ENCODE results near the gene TMEM234.

The TMEM234 gene

DNA sequence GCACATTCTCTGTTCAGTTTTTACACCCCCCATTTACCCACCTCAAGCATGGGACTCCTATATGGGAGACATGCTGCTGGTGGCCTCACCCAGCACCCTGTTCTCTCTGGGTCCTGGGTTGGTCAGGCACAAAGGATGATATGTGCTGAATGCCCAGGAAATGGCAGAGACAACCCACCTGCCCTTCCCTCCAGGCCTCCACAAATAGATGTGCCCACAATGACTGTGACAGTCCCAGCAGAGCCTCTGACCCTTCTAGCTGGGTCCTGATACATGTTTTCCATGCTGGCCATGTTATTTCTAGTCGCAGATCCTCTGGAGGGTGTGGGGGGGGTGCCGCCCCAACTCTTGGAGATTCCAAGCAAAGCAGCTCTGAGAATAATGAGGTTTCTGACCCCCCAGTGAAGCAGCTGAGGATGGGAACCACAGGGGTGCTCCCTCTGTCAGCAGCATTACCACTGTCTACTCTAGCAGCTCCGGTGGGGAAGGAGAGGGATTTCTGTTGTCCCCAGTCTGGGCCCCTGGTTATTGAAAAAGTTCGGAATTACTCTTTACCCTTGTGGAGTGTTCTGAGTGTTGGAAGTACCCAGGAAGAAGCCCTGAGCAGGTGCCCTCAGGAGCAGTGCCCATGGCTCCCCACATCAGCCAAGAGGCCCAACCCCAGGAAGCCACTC, 23.0 kb downstream of the TMEM234 start:
- H3K4me3 ChIP-seq (ENCODE audit: insufficient read depth, low read length, poor library complexity, severe bottlenecking) = no peak overlapping the region

DNA sequence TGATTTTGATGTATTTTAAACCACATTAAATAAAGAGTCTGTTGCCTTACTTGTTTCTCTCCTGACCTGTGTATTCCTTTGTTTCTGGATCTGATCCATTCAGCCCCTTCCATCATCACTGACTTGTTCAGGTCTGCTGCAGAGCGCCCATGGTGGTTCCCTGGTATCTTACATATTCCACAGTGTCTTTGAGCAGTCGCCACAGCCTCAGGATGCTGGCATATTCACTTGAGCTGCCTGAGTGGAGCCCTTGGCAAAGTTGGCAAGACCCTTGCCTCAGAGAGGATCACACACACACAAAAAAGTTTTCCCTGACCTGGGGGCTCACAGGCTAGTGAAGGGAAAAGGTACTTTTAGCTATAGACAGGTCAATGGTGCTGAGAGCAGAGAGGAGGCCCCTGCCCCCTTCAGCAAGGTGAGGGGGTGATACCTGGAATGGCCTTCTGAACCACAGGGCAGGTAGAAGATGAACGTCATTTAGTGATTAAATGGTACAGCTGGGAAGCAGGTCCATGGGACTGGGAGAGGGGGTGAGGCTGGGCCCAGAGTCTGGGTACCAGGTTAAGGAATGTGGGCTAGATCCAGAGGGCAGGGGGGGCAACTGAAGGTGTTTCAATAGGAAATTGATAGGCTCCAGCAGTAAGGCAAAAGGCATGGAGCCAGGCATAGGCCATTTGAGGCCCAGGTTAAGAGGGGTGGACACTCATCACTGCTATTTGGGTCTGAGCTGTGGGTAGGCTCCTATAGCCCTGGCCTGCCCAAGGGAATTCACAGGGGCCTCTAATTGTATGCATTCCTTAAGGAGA, 23.7 kb downstream of the TMEM234 start:
- Histone ChIP-seq H4K20me1 (ENCODE audit: low read depth, low read length) (no peaks in the 10 kb centered on the region), H3K4me2 (ENCODE audit: low read depth, low read length, poor library complexity, severe bottlenecking) (no peak overlapping the region), H3K9ac (ENCODE audit: low read length) (no peak overlapping the region), H3K27me3 (ENCODE audit: low read length) (no peaks in the 10 kb centered on the region), H3K9me2 (replicated peaks; ENCODE audit: insufficient read depth, low read length) (no peaks in the 10 kb centered on the region), H3K36me3 (ENCODE audit: low read length) (peaks cover 7% of the 10 kb centered on the region; the same call in 1 of the 2 replicates), H3K4me3 (ENCODE audit: insufficient read depth, low read length, poor library complexity, severe bottlenecking) (no peak overlapping the region), H2AFZ (ENCODE audit: low read depth, low read length, severe bottlenecking) (no peak overlapping the region), H3K27ac (ENCODE audit: low read depth, low read length) (no peak overlapping the region), H3F3A (ENCODE audit: insufficient read depth) (peaks cover 19% of the 10 kb centered on the region), H3K9me3 (ENCODE audit: insufficient read depth, low read length) (no peaks in the 10 kb centered on the region), H3K79me2 (ENCODE audit: insufficient read depth, low read length) (0 out of 2 replicates have a peak, but pooled peaks cover 3% of the 10 kb centered on the region)
- TF ChIP-seq EZH2phosphoT487 (conservative IDR thresholded peaks at IDR 0.05; ENCODE audit: low read length) = no peak
- TF ChIP-seq, protein P1, sequence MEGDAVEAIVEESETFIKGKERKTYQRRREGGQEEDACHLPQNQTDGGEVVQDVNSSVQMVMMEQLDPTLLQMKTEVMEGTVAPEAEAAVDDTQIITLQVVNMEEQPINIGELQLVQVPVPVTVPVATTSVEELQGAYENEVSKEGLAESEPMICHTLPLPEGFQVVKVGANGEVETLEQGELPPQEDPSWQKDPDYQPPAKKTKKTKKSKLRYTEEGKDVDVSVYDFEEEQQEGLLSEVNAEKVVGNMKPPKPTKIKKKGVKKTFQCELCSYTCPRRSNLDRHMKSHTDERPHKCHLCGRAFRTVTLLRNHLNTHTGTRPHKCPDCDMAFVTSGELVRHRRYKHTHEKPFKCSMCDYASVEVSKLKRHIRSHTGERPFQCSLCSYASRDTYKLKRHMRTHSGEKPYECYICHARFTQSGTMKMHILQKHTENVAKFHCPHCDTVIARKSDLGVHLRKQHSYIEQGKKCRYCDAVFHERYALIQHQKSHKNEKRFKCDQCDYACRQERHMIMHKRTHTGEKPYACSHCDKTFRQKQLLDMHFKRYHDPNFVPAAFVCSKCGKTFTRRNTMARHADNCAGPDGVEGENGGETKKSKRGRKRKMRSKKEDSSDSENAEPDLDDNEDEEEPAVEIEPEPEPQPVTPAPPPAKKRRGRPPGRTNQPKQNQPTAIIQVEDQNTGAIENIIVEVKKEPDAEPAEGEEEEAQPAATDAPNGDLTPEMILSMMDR (IDR thresholded peaks at IDR 0.05; ENCODE audit: insufficient read depth, low read length, poor library complexity, severe bottlenecking) = no peak

More for the DNA sequence above, 23.0 kb downstream of the TMEM234 start:
- Histone ChIP-seq H4K20me1 (ENCODE audit: low read depth, low read length) (no peaks in the 10 kb centered on the region), H3K79me2 (ENCODE audit: insufficient read depth, low read length) (0 out of 2 replicates have a peak, but pooled peaks cover 3% of the 10 kb centered on the region), H3K27ac (ENCODE audit: low read depth, low read length) (peak overlapping the region; percentile 62), H3K4me2 (ENCODE audit: low read depth, low read length, poor library complexity, severe bottlenecking) (peak overlapping the region; percentile 64), H2AFZ (ENCODE audit: low read depth, low read length, severe bottlenecking) (no peak overlapping the region), H3F3A (ENCODE audit: insufficient read depth) (peaks cover 19% of the 10 kb centered on the region), H3K9me3 (ENCODE audit: insufficient read depth, low read length) (no peaks in the 10 kb centered on the region), H3K9me2 (replicated peaks; ENCODE audit: insufficient read depth, low read length) (no peaks in the 10 kb centered on the region), H3K27me3 (ENCODE audit: low read length) (no peaks in the 10 kb centered on the region), H3K36me3 (ENCODE audit: low read length) (peaks cover 3% of the 10 kb centered on the region; the same call in 1 of the 2 replicates), H3K9ac (ENCODE audit: low read length) (peak overlapping the region; percentile 71; the same call in 1 of the 2 replicates)
- TF ChIP-seq, protein P1 (IDR thresholded peaks at IDR 0.05; ENCODE audit: insufficient read depth, low read length, poor library complexity, severe bottlenecking) = no peak
- TF ChIP-seq EZH2phosphoT487 (conservative IDR thresholded peaks at IDR 0.05; ENCODE audit: low read length) = no peak

DNA sequence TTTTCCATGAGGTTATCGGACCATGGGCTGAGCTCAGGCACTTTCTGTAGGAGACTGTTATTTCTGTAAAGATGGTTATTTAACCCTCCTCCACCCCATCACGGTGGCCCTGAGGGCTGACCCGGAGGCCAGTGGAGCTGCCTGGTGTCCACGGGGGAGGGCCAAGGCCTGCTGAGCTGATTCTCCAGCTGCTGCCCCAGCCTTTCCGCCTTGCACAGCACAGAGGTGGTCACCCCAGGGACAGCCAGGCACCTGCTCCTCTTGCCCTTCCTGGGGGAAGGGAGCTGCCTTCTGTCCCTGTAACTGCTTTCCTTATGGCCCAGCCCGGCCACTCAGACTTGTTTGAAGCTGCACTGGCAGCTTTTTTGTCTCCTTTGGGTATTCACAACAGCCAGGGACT, 24.3 kb downstream of the TMEM234 start:
- peaks cover 19% of the 10 kb centered on the region for H3F3A ChIP-seq (ENCODE audit: insufficient read depth)
- H3K4me3 ChIP-seq (ENCODE audit: insufficient read depth, low read length, poor library complexity, severe bottlenecking) = no peak overlapping the region
- H3K27me3 ChIP-seq (ENCODE audit: low read length) = no peaks in the 10 kb centered on the region
- H3K79me2 ChIP-seq (ENCODE audit: insufficient read depth, low read length) = 0 out of 2 replicates have a peak, but pooled peaks cover 3% of the 10 kb centered on the region
- H3K4me2 ChIP-seq (ENCODE audit: low read depth, low read length, poor library complexity, severe bottlenecking) = no peak overlapping the region
- no peak overlapping the region for H3K27ac ChIP-seq (ENCODE audit: low read depth, low read length)
- peaks cover 7% of the 10 kb centered on the region; the same call in 1 of the 2 replicates for H3K36me3 ChIP-seq (ENCODE audit: low read length)
- no peaks in the 10 kb centered on the region for H3K9me3 ChIP-seq (ENCODE audit: insufficient read depth, low read length)
- no peak overlapping the region for H2AFZ ChIP-seq (ENCODE audit: low read depth, low read length, severe bottlenecking)
- H3K9me2 ChIP-seq (replicated peaks; ENCODE audit: insufficient read depth, low read length) = no peaks in the 10 kb centered on the region
- no peaks in the 10 kb centered on the region for H4K20me1 ChIP-seq (ENCODE audit: low read depth, low read length)
- no peak overlapping the region for H3K9ac ChIP-seq (ENCODE audit: low read length)
- TF ChIP-seq, protein P1 (IDR thresholded peaks at IDR 0.05; ENCODE audit: insufficient read depth, low read length, poor library complexity, severe bottlenecking) = no peak
- TF ChIP-seq EZH2phosphoT487 (conservative IDR thresholded peaks at IDR 0.05; ENCODE audit: low read length) = no peak

Data from SU-DHL-6 (cell line).